ENCODE measurements around the gene FTCD.

Gene FTCD

GRCh38 chr21:46093668-46094400 lies 61.5 kb downstream of the FTCD start:
- no peak for DNase-seq (ENCODE audit: low read depth)

- DNase-seq (ENCODE audit: low read depth): peak; percentile 65
These were observed 62.3 kb downstream of the FTCD start for GRCh38 chr21:46092811-46093667.

GRCh38 chr21:46092026-46092764 lies 63.2 kb downstream of the FTCD start:
- peak; percentile 98 for DNase-seq (ENCODE audit: low read depth)

GRCh38 chr21:46091631-46092025 lies 63.8 kb downstream of the FTCD start:
- DNase-seq (ENCODE audit: low read depth): no peak

GRCh38 chr21:46091118-46091517 lies 64.3 kb downstream of the FTCD start:
- DNase-seq (ENCODE audit: low read depth): no peak

- DNase-seq (ENCODE audit: low read depth): no peak
These were observed 66.1 kb downstream of the FTCD start for GRCh38 chr21:46089285-46089684.

GRCh38 chr21:46088189-46088588 lies 67.2 kb downstream of the FTCD start:
- DNase-seq (ENCODE audit: low read depth): no peak

GRCh38 chr21:46087641-46088040 lies 67.7 kb downstream of the FTCD start:
- DNase-seq (ENCODE audit: low read depth): no peak
